ENCODE results near the gene TMEM37.

GRCh38 chr2:119468154-119468955, 36.7 kb downstream of the TMEM37 start:
- TF ChIP-seq SUZ12 (IDR thresholded peaks at IDR 0.05; ENCODE audit: extremely low read depth, insufficient read depth, insufficient read length) = no peak
- no peak for TF ChIP-seq ZNF274 (IDR thresholded peaks at IDR 0.05; ENCODE audit: low read depth, low read length)
- no peak for TF ChIP-seq YY1 (IDR thresholded peaks at IDR 0.05; ENCODE audit: insufficient read depth, insufficient read length)
